Prostate gland (tissue), 2 donors: ENCODE data around the gene EVC. TPM values are rescaled to one million over a fixed set of nuclear protein-coding genes. Genes with fewer than 3 reads are reported as not detected.

ENCODE experiments used
- DNase-seq: peaks from one replicate; pipeline ENCODE4 v3.0.0-alpha.2; 2019; ENCODE audit warnings: low spot score
- H3K27ac ChIP-seq, 2 donors: fragments of 200-600 bp; sonication (generic); 2 replicates each; pipeline ENCODE4 v1.5.1; 2017 to 2019
- H3K27me3 ChIP-seq: fragments of 200-600 bp; sonication (generic); replicated peaks from 2 replicates; pipeline ENCODE4 v1.5.1; 2019; ENCODE audit not compliant: insufficient read depth
- H3K36me3 ChIP-seq, 2 donors: fragments of 200-600 bp; sonication (generic); 1 replicate in 1 of 2; 2 replicates in 1 of 2; pipeline versions ENCODE4 v1.5.1 to v1.8.1; 2017 to 2019
- H3K4me1 ChIP-seq: fragments of 200-600 bp; sonication (generic); replicated peaks from 2 replicates; pipeline ENCODE4 v1.5.1; 2019
- H3K4me3 ChIP-seq, 2 donors: fragments of 200-600 bp; sonication (generic); 2 replicates each; pipeline ENCODE4 v1.5.1; 2017 to 2019
- H3K9me3 ChIP-seq: fragments of 200-600 bp; sonication (generic); 2 replicates; pipeline ENCODE4 v1.5.1; 2017
- CTCF ChIP-seq, 4 experiments: fragments of 200-600 bp in 2 of 4; fragments of 450-650 bp in 2 of 4; sonication (generic) in 2 of 4; IDR thresholded peaks; 1 replicate in 3 of 4; 2 replicates in 1 of 4; pipeline ENCODE4 v1.5.1; 2016 to 2019; ENCODE audit warnings: antibody characterized with exemption in 4 of 4, mild to moderate bottlenecking in 2 of 4, moderate library complexity in 2 of 4
- POLR2A ChIP-seq: fragments of 450-650 bp; IDR thresholded peaks from one replicate; pipeline ENCODE4 v1.6.1; 2016; ENCODE audit warnings: antibody characterized with exemption, mild to moderate bottlenecking
- POLR2AphosphoS5 ChIP-seq: sonication (generic); formaldehyde crosslinking; IDR thresholded peaks from one replicate; pipeline ENCODE4 v1.6.1; 2017; ENCODE audit warnings: antibody characterized with exemption
- WGBS: methylation state at CpG from one replicate; pipeline ENCODE4 v1.1.5; 2018; 5-methylcytosine and 5-hydroxymethylcytosine counted together
- intact Hi-C: fragments of 100-400 bp; cut with DNase I; formaldehyde crosslinking; loops from one replicate; pipeline ENCODE4 v1.14.2; 2022
- total RNA-seq, 2 donors: library from RNA; depleted of rRNA; stranded (reverse); fragments of >200 nt; gene quantifications; one replicate each; pipeline ENCODE4 v1.1.0, GENCODE V29; 2016

The EVC gene
- total RNA-seq, 2 donors from 2014 or later = 49.0 to 55.7 TPM

GRCh38 chr4:5749568-5749967, 38.6 kb downstream of the EVC start:
- TF ChIP-seq CTCF (IDR thresholded peaks at IDR 0.05) (no peak), POLR2AphosphoS5 (no peak), POLR2A (no peak)
- 84% methylated on average over 9 of the region's 9 CpGs for WGBS
- H3K27me3 ChIP-seq = no peaks in the 10 kb centered on the region
- H3K4me1 ChIP-seq = no peaks in the 10 kb centered on the region
- intact Hi-C loops = no loop called here
- no peak for DNase-seq
- H3K4me3 ChIP-seq = no peak overlapping the region
- H3K9me3 ChIP-seq = no peaks in the 10 kb centered on the region
- no peak overlapping the region for H3K27ac ChIP-seq
- no peaks in the 10 kb centered on the region for H3K36me3 ChIP-seq

- Histone ChIP-seq H3K27me3 (no peaks in the 10 kb centered on the region), H3K9me3 (no peaks in the 10 kb centered on the region), H3K36me3 (no peaks in the 10 kb centered on the region), H3K4me3 (no peak overlapping the region), H3K4me1 (no peaks in the 10 kb centered on the region), H3K27ac (no peak overlapping the region)
- intact Hi-C loops = no loop called here
- no peak for DNase-seq
- TF ChIP-seq POLR2A (no peak), POLR2AphosphoS5 (no peak), CTCF (IDR thresholded peaks at IDR 0.05) (no peak)
- WGBS = 85% methylated on average over 10 of the region's 10 CpGs
Measured at GRCh38 chr4:5750052-5750945, 39.3 kb downstream of the EVC start.

- Histone ChIP-seq H3K9me3 (no peaks in the 10 kb centered on the region), H3K27me3 (no peaks in the 10 kb centered on the region), H3K4me3 (no peak overlapping the region), H3K36me3 (no peaks in the 10 kb centered on the region), H3K4me1 (no peaks in the 10 kb centered on the region), H3K27ac (no peak overlapping the region)
- WGBS = 86% methylated on average over 16 of the region's 17 CpGs
- TF ChIP-seq POLR2A (no peak), CTCF (IDR thresholded peaks at IDR 0.05) (no peak), POLR2AphosphoS5 (no peak)
- DNase-seq = no peak
- intact Hi-C loops = no loop called here
Measured at GRCh38 chr4:5750946-5751665, 40.1 kb downstream of the EVC start.

GRCh38 chr4:5751666-5752375, 40.8 kb downstream of the EVC start:
- Histone ChIP-seq H3K4me3 (no peak overlapping the region), H3K9me3 (no peaks in the 10 kb centered on the region), H3K36me3 (no peaks in the 10 kb centered on the region), H3K27me3 (no peaks in the 10 kb centered on the region), H3K27ac (no peak overlapping the region), H3K4me1 (no peaks in the 10 kb centered on the region)
- WGBS = 79% methylated on average over 14 of the region's 14 CpGs
- intact Hi-C loops = no loop called here
- TF ChIP-seq CTCF (IDR thresholded peaks at IDR 0.05) = no peak
- no peak for TF ChIP-seq POLR2A
- no peak for TF ChIP-seq POLR2AphosphoS5
- DNase-seq = no peak
